ENCODE measurements around the gene NHLH2. TPM values are rescaled to one million over a fixed set of nuclear protein-coding genes. Genes with fewer than 3 reads are reported as not detected.

The NHLH2 gene
- total and polyA plus RNA-seq, 8 donors = 0.03 to 0.12 (median 0.06) TPM; not detected in 5

DNA sequence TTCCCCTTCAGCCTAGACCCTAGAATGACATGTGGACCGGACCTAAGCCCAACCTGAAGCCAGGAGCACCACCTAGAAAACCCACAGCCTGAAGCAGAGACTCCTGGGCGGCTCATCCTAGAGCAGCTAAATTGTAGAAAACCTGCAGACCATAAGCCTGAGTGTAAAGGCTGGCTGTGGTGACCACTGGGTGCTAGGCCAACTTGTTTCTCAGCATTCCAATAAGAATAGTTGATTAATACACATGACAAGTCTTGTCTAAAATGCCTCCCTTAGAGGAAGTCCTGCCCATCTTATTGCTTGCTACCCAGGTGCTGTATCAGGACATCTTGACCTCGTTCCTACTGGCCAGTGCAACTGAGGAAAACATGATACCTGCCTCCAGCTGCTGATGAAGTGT, 49.1 kb downstream of the NHLH2 start:
- Histone ChIP-seq H3K9me3 (no peaks in the 10 kb centered on the region), H3K27ac (no peak overlapping the region), H3K36me3 (no peaks in the 10 kb centered on the region), H3K4me1 (no peaks in the 10 kb centered on the region), H3K27me3 (no peaks in the 10 kb centered on the region), H3K4me3 (no peak overlapping the region)
- FAIRE-seq (no peak), DNase-seq (no peak), ATAC-seq (no peak)
- intact Hi-C loops (cut with DNase I) = no loop called here
- 86 to 89% methylated on average over 3 of the region's 3 CpGs for WGBS, 2 donors
- TF ChIP-seq, protein P1, sequence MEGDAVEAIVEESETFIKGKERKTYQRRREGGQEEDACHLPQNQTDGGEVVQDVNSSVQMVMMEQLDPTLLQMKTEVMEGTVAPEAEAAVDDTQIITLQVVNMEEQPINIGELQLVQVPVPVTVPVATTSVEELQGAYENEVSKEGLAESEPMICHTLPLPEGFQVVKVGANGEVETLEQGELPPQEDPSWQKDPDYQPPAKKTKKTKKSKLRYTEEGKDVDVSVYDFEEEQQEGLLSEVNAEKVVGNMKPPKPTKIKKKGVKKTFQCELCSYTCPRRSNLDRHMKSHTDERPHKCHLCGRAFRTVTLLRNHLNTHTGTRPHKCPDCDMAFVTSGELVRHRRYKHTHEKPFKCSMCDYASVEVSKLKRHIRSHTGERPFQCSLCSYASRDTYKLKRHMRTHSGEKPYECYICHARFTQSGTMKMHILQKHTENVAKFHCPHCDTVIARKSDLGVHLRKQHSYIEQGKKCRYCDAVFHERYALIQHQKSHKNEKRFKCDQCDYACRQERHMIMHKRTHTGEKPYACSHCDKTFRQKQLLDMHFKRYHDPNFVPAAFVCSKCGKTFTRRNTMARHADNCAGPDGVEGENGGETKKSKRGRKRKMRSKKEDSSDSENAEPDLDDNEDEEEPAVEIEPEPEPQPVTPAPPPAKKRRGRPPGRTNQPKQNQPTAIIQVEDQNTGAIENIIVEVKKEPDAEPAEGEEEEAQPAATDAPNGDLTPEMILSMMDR (IDR thresholded peaks at IDR 0.05) = no peak

DNA sequence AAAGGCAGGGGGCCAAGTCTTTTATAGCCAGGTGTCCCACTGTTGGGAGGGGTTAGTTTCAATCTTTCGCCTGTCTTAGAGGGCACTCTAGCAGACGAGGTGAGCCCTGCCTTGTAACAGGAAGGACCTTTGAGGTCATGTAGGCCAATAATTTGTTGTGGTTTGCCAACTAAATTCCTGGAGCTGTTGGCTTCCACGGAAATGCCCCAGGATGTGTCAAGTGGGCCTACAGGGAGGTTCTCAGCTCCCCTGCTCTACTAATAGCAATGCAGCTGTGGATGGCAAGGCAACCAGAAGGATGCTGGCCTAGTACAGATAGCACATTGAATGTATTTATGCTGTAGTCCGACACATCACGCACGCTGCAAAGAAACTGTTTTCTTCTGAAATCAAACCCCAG, 50.1 kb downstream of the NHLH2 start:
- ATAC-seq (no peak), DNase-seq (no peak), FAIRE-seq (no peak)
- TF ChIP-seq, protein P1 (IDR thresholded peaks at IDR 0.05) = no peak
- intact Hi-C loops (cut with DNase I) = no loop called here
- no peak overlapping the region for H3K4me3 ChIP-seq
- no peaks in the 10 kb centered on the region for H3K4me1 ChIP-seq
- no peaks in the 10 kb centered on the region for H3K27me3 ChIP-seq
- no peaks in the 10 kb centered on the region for H3K9me3 ChIP-seq
- no peak overlapping the region for H3K27ac ChIP-seq
- H3K36me3 ChIP-seq = no peaks in the 10 kb centered on the region
- WGBS, 2 donors = 77 to 87% methylated on average over 6 of the region's 6 CpGs

- Histone ChIP-seq H3K9me3 (no peaks in the 10 kb centered on the region), H3K36me3 (no peaks in the 10 kb centered on the region), H3K4me1 (no peaks in the 10 kb centered on the region), H3K27me3 (no peaks in the 10 kb centered on the region), H3K27ac (no peak overlapping the region), H3K4me3 (no peak overlapping the region)
- intact Hi-C loops (cut with DNase I) = no loop called here
- DNase-seq (no peak), FAIRE-seq (no peak), ATAC-seq (no peak)
- TF ChIP-seq, protein P1 (IDR thresholded peaks at IDR 0.05) = no peak
- 52 to 81% methylated on average over 3 of the region's 3 CpGs for WGBS, 2 donors
These were observed 50.6 kb downstream of the NHLH2 start for GRCh38 chr1:115790356-115790755.

Other genes starting within 250 kb of the NHLH2 start
- gene VANGL1, start 199.2 kb downstream of the NHLH2 start, total RNA-seq = 1 to 10 TPM; 4.3 to 9.0 (median 5.8) TPM
- 1 to 10 TPM; 1.2 to 1.5 TPM for gene VANGL1, start 199.2 kb downstream of the NHLH2 start, polyA plus RNA-seq
- gene CASQ2, start 72.4 kb downstream of the NHLH2 start, total RNA-seq = under 1 TPM in 5 of 6 donors, not detected in 1; 0.09 to 0.59 (median 0.14) TPM
- 1 to 10 TPM; 1.0 to 1.2 TPM for gene CASQ2, start 72.4 kb downstream of the NHLH2 start, polyA plus RNA-seq
- gene SLC22A15, start 135.4 kb upstream of the NHLH2 start, total RNA-seq = 1 to 10 TPM; 2.2 to 4.9 (median 3.3) TPM
- gene SLC22A15, start 135.4 kb upstream of the NHLH2 start, polyA plus RNA-seq = 1 to 10 TPM; 1.5 to 4.0 TPM